LNCAP (cell line): ENCODE measurements around the gene DST.

Experiments
- TF ChIP-seq, protein P1 (sequence below): fragments of 450-650 bp; IDR thresholded peaks from 2 replicates; pipeline ENCODE4 v1.5.1; 2017; ENCODE audit warnings: mild to moderate bottlenecking

DST gene

GRCh38 chr6:56547687-56548086 lies 95.0 kb downstream of the DST start:
- TF ChIP-seq, protein P1, sequence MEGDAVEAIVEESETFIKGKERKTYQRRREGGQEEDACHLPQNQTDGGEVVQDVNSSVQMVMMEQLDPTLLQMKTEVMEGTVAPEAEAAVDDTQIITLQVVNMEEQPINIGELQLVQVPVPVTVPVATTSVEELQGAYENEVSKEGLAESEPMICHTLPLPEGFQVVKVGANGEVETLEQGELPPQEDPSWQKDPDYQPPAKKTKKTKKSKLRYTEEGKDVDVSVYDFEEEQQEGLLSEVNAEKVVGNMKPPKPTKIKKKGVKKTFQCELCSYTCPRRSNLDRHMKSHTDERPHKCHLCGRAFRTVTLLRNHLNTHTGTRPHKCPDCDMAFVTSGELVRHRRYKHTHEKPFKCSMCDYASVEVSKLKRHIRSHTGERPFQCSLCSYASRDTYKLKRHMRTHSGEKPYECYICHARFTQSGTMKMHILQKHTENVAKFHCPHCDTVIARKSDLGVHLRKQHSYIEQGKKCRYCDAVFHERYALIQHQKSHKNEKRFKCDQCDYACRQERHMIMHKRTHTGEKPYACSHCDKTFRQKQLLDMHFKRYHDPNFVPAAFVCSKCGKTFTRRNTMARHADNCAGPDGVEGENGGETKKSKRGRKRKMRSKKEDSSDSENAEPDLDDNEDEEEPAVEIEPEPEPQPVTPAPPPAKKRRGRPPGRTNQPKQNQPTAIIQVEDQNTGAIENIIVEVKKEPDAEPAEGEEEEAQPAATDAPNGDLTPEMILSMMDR: no peak

DNA sequence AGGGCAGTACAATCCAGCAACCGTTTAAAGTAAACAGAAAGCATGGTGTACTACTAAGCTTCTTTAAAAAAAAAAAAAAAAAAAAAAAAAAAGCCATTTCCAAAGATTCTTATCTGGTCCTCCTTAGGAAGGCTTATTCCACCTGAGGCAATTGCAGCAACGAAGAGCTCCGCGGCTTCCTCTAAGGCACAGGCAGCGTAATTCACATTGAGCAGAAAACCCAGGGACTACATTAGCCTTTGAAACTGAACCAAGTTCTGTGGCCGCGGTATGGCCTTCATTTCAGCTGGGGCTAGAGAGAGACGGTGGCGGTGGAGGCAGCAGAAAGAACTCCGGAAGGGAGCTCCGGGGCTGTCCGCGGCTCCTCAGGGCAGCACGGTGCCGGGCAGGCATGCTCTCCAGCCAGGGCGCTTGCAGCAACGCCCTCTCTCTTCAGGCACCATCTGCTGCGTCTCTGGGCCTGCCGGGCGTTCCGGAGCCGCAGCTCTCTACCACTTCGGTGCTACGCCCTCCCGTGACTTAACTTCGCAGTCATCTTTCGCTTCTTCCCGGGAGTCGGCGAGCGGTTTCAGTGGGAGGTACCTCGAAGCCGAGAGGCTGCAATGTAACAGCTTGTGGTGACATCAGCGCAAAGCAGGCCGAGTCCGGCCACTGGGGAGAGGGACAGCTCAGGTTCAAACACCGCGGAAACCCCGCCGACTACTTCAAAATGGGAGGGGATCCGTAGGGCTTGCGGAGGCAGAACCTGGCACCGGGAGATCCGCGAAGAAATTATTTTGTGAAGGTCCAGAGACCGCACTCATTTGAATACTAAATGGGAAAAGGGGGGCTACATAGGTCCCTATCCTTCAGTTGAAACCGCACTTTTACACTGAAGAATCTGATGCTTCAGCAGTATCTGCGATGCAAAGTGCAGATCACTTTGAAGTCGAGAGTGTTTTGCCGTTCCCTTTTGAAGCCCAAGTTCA lies 100.0 kb downstream of the DST start:
- TF ChIP-seq, protein P1: peak; percentile 28; the same call in 1 of the 2 replicates

GRCh38 chr6:56541741-56542360 lies 100.8 kb downstream of the DST start:
- TF ChIP-seq, protein P1: no peak

DNA sequence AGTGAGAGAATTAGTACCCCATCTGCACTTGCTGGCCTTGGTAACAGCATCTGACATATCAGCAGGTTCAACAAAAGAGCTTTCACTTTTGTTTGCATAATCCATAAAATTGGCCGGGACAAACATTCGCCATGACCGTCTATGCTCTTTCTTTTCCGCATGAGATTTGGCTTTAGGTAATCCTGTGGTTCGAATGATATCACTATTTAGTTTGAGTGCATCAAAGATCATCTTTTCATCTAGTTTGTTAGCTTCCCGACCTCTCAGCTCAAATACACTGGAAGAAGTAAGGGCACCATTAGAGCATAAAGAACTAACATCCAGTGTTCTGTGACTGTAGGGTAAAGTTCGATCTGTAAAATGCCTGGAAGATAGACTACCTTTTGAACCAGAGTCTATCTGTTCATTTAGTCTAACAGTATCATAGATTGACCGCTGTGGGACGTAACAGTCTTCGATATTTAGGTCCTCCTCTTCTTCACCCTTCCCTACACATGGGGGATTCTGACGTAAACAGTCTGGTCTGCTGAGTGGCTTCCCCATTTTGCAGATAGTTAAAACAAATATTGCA lies 101.6 kb downstream of the DST start:
- TF ChIP-seq, protein P1: no peak

DNA sequence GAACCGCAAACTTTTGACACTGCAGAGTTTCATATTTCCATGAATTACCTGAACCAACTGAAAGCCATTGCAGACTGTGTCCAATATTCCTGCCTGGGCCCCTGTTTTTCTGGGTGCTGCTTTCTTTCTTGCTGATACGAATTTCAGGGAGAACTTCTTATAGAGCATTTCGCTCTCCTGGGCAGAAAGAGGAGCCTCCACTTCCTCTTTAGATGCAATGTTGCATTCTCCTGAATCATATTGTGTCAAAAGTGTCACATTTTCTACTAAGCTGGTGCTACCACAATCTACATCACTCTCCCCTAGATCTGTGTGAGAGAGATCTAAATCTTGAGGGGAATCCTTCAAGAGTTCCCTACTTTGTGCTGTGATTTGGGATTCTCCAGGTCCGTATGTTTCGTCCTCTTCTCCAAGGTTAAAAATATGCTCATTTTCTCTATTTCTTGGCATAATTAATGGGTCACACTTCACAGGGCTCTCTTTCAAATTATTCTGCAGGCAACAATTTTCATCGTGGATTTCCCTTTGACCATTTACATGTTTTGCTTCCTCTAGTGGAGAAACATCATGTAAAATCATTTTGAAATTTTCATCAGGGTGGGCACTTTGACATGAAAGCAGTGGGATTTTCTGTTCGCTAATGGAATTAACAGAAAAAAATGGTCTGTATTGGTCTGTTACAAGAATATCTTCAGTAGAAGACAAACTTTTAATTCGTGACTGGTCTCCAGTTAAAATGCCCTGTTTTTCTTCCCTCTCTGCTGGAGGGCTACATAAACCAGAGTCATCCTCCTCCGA lies 102.3 kb downstream of the DST start:
- TF ChIP-seq, protein P1: no peak

- TF ChIP-seq, protein P1: no peak
Observed at GRCh38 chr6:56539527-56540105, 103.1 kb downstream of the DST start.

DNA sequence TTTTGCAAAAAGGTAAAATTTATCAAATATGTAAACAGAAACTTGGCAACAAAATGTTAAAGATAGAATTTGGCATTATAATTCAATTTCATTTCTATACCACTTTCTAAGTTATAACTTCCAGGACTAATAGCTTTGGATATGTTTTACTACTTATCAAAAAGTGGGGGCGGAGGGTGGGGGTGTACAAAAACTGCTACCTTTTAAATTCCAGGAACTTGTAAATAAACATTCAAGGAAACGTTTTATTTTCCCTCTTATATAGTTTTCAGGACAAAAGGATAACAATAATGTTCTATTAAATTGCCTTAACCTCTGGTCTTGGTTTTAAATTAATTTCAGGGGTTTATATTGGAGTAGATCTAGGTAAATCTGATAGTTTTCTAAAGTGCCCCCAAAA lies 103.8 kb downstream of the DST start:
- TF ChIP-seq, protein P1: no peak
